MM.1S (cell line): ENCODE data around the gene PLXNA4.

ENCODE experiments used
- DNase-seq: peaks from one replicate; pipeline ENCODE4 v3.0.0-alpha.2; 2015
- H2AFZ ChIP-seq: fragments of 300-600 bp; sonication (generic); 2 replicates; pipeline ENCODE4 v1.6.0; 2016; ENCODE audit warnings: antibody characterized with exemption, low read length
- H3F3A ChIP-seq: fragments of 300-600 bp; sonication (generic); 2 replicates; pipeline ENCODE4 v1.6.1; 2016; ENCODE audit warnings: mild to moderate bottlenecking, antibody characterized with exemption, low read length, moderate library complexity, mixed read lengths; ENCODE audit not compliant: insufficient read depth
- H3K27ac ChIP-seq: fragments of 300-600 bp; sonication (generic); 2 replicates; pipeline ENCODE4 v1.5.1; 2016; ENCODE audit warnings: mild to moderate bottlenecking, low read length
- H3K27me3 ChIP-seq: fragments of 300-600 bp; sonication (generic); replicated peaks from 2 replicates; pipeline ENCODE4 v1.6.0; 2016; ENCODE audit warnings: low read length; ENCODE audit not compliant: insufficient read depth
- H3K36me3 ChIP-seq: fragments of 300-600 bp; sonication (generic); replicated peaks from 2 replicates; pipeline ENCODE4 v1.6.1; 2016; ENCODE audit warnings: mild to moderate bottlenecking, low read length, mixed read lengths; ENCODE audit not compliant: insufficient read depth
- H3K4me1 ChIP-seq: fragments of 300-600 bp; sonication (generic); 2 replicates; pipeline ENCODE4 v1.6.1; 2016; ENCODE audit warnings: low read length, mixed read lengths
- H3K4me2 ChIP-seq: fragments of 300-600 bp; sonication (generic); 2 replicates; pipeline ENCODE4 v1.6.0; 2016; ENCODE audit warnings: low read depth, low read length
- H3K4me3 ChIP-seq: fragments of 300-600 bp; sonication (generic); 2 replicates; pipeline ENCODE4 v1.5.1; 2016; ENCODE audit warnings: low read length, mixed read lengths
- H3K79me2 ChIP-seq: fragments of 300-600 bp; sonication (generic); 2 replicates; pipeline ENCODE4 v1.6.1; 2016; ENCODE audit warnings: mixed run types, low read length, mixed read lengths
- H3K9ac ChIP-seq: fragments of 300-600 bp; sonication (generic); 2 replicates; pipeline ENCODE4 v1.6.1; 2016; ENCODE audit warnings: low read length, mixed read lengths
- H3K9me2 ChIP-seq: fragments of 300-600 bp; sonication (generic); replicated peaks from 2 replicates; pipeline ENCODE4 v1.6.1; 2016; ENCODE audit warnings: mild to moderate bottlenecking, low read length, mixed read lengths; ENCODE audit not compliant: insufficient read depth
- H3K9me3 ChIP-seq: fragments of 300-600 bp; sonication (generic); replicated peaks from 2 replicates; pipeline ENCODE4 v1.6.1; 2016; ENCODE audit warnings: mild to moderate bottlenecking, low read length, mixed read lengths; ENCODE audit not compliant: insufficient read depth
- H4K20me1 ChIP-seq: fragments of 300-600 bp; sonication (generic); 2 replicates; pipeline ENCODE4 v1.6.1; 2016; ENCODE audit warnings: mild to moderate bottlenecking, low read length, moderate library complexity, mixed read lengths; ENCODE audit not compliant: insufficient read depth
- EZH2 ChIP-seq: fragments of 300-600 bp; sonication (generic); optimal IDR thresholded peaks from 2 replicates; pipeline ENCODE3; 2017; ENCODE audit warnings: low read depth, mild to moderate bottlenecking, antibody characterized with exemption, low read length, mixed read lengths
- EZH2phosphoT487 ChIP-seq: fragments of 300-600 bp; sonication (generic); IDR thresholded peaks from 2 replicates; pipeline ENCODE4 v1.6.1; 2018; ENCODE audit warnings: antibody characterized with exemption, low read length
- TF ChIP-seq, protein P1 (sequence below): fragments of 300-600 bp; sonication (generic); IDR thresholded peaks from 2 replicates; pipeline ENCODE4 v1.5.1; 2016; ENCODE audit warnings: antibody characterized with exemption, low read length, mixed read lengths

Gene PLXNA4

GRCh38 chr7:132480534-132480933 lies 95.7 kb downstream of the PLXNA4 start:
- no peaks in the 10 kb centered on the region for H3K27me3 ChIP-seq
- H3K4me3 ChIP-seq: no peak overlapping the region
- H3K9ac ChIP-seq: no peak overlapping the region
- no peaks in the 10 kb centered on the region for H3K79me2 ChIP-seq
- H3K4me2 ChIP-seq: no peak overlapping the region
- H3F3A ChIP-seq: no peaks in the 10 kb centered on the region
- H3K9me3 ChIP-seq: no peaks in the 10 kb centered on the region
- H4K20me1 ChIP-seq: no peaks in the 10 kb centered on the region
- H2AFZ ChIP-seq: no peak overlapping the region
- no peak overlapping the region for H3K27ac ChIP-seq
- H3K9me2 ChIP-seq: no peaks in the 10 kb centered on the region
- no peak for DNase-seq
- no peaks in the 10 kb centered on the region for H3K4me1 ChIP-seq
- H3K36me3 ChIP-seq: no peaks in the 10 kb centered on the region
- TF ChIP-seq EZH2phosphoT487 (no peak), EZH2 (no peak)
- TF ChIP-seq, protein P1, sequence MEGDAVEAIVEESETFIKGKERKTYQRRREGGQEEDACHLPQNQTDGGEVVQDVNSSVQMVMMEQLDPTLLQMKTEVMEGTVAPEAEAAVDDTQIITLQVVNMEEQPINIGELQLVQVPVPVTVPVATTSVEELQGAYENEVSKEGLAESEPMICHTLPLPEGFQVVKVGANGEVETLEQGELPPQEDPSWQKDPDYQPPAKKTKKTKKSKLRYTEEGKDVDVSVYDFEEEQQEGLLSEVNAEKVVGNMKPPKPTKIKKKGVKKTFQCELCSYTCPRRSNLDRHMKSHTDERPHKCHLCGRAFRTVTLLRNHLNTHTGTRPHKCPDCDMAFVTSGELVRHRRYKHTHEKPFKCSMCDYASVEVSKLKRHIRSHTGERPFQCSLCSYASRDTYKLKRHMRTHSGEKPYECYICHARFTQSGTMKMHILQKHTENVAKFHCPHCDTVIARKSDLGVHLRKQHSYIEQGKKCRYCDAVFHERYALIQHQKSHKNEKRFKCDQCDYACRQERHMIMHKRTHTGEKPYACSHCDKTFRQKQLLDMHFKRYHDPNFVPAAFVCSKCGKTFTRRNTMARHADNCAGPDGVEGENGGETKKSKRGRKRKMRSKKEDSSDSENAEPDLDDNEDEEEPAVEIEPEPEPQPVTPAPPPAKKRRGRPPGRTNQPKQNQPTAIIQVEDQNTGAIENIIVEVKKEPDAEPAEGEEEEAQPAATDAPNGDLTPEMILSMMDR: no peak

- no peak overlapping the region for H3K9ac ChIP-seq
- no peaks in the 10 kb centered on the region for H3K27me3 ChIP-seq
- no peaks in the 10 kb centered on the region for H3K9me3 ChIP-seq
- no peak overlapping the region for H2AFZ ChIP-seq
- no peaks in the 10 kb centered on the region for H3K79me2 ChIP-seq
- H3K9me2 ChIP-seq: no peaks in the 10 kb centered on the region
- H3K4me1 ChIP-seq: no peaks in the 10 kb centered on the region
- no peaks in the 10 kb centered on the region for H3F3A ChIP-seq
- TF ChIP-seq, protein P1: no peak
- no peak for TF ChIP-seq EZH2
- no peak for TF ChIP-seq EZH2phosphoT487
- no peaks in the 10 kb centered on the region for H4K20me1 ChIP-seq
- H3K4me2 ChIP-seq: no peak overlapping the region
- H3K4me3 ChIP-seq: no peak overlapping the region
- no peak overlapping the region for H3K27ac ChIP-seq
- no peak for DNase-seq
- H3K36me3 ChIP-seq: no peaks in the 10 kb centered on the region
These were observed 99.7 kb downstream of the PLXNA4 start for GRCh38 chr7:132476541-132476940.

- H3F3A ChIP-seq: no peaks in the 10 kb centered on the region
- H3K4me2 ChIP-seq: no peak overlapping the region
These were observed 100.6 kb downstream of the PLXNA4 start for GRCh38 chr7:132475669-132476116.

More at GRCh38 chr7:132475669-132476116, 100.6 kb downstream of the PLXNA4 start:
- no peak overlapping the region for H2AFZ ChIP-seq
- no peaks in the 10 kb centered on the region for H3K4me1 ChIP-seq
- TF ChIP-seq, protein P1: no peak
- TF ChIP-seq EZH2 (no peak), EZH2phosphoT487 (no peak)
- no peaks in the 10 kb centered on the region for H3K27me3 ChIP-seq
- H3K9me3 ChIP-seq: no peaks in the 10 kb centered on the region
- no peak overlapping the region for H3K9ac ChIP-seq
- no peaks in the 10 kb centered on the region for H3K79me2 ChIP-seq
- no peaks in the 10 kb centered on the region for H3K36me3 ChIP-seq
- no peak overlapping the region for H3K4me3 ChIP-seq
- no peaks in the 10 kb centered on the region for H4K20me1 ChIP-seq
- no peak overlapping the region for H3K27ac ChIP-seq
- no peak for DNase-seq
- H3K9me2 ChIP-seq: no peaks in the 10 kb centered on the region
